GM19324 (cell line): ENCODE measurements around the gene NOPCHAP1.
A peak's percentile ranks its signal among the peaks of the same experiment; 100 is the strongest.
"Not testable (repeated sequence)": the region's sequence is repeated elsewhere in the genome, so short reads cannot be mapped to it uniquely, and the experiment has no call there.

ENCODE experiments used
- ATAC-seq: cut with Tn5 transposase; IDR thresholded peaks from one replicate; pipeline ENCODE4 v1.9.1; 2021; ENCODE audit warnings: mild to moderate bottlenecking, moderate library complexity; ENCODE audit not compliant: unreplicated experiment, low FRiP score

Gene NOPCHAP1, protein sequence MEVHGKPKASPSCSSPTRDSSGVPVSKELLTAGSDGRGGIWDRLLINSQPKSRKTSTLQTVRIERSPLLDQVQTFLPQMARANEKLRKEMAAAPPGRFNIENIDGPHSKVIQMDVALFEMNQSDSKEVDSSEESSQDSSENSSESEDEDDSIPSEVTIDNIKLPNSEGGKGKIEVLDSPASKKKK

DNA sequence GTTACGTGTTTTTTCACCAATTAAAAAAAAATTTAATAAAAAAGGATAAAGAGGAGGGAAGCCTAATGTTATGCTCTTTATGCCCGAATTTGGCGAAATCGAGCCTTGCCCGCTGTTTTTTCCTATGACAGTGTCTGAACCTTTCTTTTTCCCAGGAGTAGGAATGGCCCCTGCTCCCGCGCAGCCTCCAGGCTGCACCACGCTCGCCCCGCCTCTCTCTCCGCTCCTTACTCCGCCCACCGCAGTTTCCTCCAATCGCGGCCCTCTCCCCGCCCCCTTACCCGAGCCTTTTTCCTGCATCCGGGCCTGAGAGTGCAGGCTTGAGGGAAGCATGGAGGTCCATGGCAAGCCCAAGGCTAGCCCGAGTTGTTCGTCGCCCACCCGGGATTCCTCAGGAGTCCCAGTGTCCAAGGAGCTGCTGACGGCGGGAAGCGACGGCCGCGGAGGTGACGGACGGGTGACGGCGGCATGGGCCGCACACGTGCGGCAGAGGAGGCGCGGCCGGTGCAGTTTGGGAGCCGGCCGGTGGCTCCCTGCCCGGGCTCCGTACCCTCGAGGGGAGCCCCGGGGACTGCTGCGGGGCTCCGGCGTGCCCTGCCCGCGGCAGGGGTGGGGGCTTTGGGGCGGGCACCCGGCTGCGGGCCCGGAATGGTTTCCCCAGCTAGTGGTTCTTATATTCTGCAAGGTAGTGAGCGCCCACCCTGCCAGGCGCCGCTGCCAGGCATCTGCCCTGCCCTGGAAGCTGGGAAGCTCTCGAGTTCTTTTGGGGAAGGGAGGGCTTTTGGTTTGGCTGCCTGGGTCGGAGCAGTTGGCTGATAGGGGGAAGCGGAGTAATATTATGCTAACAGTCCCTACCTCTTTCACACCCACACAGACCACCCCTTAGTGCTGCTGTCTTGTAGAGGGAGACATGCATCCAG, at the start of gene NOPCHAP1:
Gene NOPCHAP1 (plus strand): TSS at position 295 of the 920 bp plus-strand sequence. CDS start 37 bp downstream, at position 332.
- peak; percentile 95 for ATAC-seq

DNA sequence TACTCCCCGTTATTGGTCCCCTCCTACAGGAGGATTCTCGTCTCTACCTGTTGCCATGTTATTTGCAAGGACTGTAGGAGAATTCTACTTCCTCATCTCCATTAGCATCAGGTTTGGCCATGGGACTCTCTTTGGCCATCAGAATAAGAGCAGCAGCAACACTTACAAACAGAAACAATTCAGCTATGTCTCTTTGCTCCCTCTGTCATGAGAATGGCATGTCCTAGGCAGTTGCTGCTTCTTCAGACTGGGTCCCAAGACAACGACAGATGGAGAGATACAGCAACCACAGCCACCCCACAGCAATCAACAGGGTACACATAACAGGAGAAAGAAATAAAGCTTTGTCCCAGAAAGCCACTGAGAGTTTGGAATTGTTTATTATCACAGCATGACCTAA, 47.7 kb upstream of the NOPCHAP1 start:
- no peak for ATAC-seq

DNA sequence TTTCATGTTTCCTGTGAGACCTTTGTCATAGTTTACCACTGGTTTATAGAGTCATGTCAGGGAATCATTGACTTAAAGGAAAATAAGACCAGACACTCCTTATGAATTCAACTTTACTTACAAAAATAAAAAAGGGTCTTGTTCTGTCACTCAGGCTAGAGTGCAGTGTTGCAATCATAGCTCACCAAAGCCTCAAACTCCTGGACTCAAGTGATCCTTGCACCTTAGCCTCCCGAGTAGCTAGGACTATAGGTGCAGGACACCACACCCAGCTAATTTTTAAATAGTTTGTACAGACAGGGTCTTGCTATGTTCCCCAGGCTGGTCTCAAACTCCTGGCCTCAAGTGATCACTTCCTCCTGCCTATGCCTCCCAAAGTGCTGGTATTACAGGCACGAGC, 47.0 kb upstream of the NOPCHAP1 start:
- no peak for ATAC-seq

DNA sequence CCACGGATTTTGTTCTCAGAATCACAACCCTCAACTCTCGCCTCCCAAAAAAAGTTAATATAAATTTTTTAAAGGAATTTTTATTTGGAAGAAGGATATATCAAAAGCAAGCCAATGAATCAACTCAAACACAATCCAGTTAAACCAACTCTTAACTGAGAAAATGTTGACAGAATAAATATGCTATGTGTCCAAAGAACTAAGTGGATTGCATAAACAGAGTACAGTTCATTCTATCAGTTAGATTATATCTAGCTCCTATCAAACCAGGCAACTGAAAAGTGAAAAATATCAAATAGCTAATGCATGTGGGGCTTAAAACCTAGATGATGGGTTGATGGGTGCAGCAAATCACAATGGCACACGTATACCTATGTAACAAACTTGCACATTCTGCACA, 44.7 kb upstream of the NOPCHAP1 start:
- ATAC-seq, result no peak

DNA sequence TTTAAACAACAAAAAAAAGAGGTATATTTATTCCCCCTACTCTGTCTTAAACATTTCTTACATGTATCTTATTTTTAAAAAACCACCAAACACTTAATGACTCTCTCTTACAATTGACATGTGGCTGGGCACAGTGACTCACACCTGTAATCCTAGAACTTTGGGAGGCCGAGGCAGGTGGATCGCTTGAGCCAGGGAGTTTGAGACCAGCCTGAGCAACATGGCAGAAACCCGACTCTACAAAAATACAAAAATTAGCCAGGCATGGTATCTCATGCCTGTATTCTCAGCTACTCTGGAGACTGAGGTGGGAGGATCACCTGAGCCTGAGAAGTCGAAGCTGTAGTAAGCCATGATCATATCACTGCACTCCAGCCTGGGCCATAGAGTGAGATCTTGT, 44.0 kb upstream of the NOPCHAP1 start:
- no peak for ATAC-seq

DNA sequence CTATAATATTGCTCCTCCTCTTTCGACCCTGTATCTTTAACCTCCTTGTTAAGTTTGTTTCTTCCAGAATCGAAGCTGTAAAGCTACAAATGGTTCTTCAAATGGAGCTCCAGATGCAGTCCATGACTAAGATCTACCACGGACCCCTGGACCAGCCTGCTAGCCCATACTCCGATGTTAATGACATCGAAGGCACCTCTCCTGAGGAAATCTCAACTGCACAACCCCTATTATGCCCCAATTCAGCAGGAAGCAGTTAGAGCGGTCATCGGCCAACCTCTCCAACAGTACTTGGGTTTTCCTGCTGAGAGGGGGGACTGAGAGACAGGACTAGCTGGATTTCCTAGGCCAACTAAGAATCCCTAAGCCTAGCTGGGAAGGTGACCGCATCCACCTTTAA, 42.7 kb upstream of the NOPCHAP1 start:
- not testable (repeated sequence) for ATAC-seq

DNA sequence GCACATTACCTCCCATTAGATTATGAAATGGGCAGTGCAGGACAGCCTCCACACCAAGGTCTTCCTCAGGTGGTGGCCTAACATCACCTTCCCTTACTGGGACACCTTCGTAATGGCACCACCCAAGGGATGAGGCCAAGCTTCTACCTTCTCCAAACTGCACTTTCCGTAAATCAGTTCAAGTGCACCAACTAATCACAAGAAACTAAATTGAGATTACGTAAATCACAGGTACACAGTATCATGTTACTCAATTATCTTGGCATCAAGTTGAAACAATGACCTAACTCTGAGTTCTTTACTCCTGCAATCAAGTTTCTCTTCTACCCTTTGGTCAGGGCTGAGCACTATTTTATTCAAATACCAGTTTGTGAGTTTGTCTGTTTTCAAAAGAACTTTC, 41.9 kb upstream of the NOPCHAP1 start:
- no peak for ATAC-seq

DNA sequence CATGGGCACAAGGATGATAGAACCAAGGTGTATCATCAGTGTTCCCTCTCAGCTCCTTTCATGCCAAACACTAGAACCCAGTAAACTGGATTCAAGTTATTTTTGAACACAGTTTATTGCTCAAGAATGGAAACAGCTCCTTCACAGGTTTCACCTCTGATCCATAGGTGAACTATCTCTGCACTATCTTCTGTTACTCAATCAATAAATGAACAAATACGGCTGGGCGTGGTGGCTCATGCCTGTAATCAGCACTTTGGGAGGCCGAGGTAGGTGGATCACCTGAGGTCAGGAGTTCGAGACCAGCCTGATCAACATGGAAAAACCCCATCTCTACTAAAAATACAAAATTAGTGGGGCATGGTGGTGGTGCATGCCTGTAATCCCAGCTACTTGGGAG, 37.4 kb upstream of the NOPCHAP1 start:
- ATAC-seq, result not testable (repeated sequence)

DNA sequence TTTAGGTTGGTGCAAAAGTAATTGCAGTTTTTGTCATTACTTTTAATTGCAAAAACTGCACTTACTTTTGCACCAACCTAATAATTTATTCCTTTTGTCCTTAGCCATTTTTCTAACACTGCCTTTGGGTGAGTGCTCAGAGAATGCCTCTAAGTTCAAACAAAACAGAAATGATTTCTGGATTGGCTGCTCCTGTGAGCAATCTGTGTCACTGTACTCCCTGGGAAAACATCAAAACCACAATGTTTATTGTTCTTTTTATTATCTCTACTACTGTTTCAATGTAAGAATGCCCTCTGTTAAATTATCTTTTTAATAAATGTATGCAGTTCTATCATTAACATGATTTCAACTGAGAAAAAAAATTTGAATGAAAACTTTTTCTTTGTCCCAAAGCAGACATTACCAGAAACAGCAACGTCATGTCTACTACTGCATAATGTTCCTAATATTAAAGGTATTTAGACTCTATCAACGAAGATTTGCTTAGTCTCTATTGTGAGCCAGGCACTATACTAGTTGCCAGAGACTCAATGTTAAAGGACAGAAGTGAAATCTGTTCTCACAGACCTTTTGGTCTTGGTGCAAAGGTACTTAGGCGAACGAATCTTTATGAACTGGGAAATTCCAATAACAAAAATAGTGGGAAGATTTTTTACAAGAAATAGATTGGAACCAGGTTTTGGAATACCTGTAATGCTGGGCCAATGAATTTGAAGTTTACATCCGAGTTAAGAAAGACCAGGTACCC, 34.2 kb upstream of the NOPCHAP1 start:
- no peak for ATAC-seq

DNA sequence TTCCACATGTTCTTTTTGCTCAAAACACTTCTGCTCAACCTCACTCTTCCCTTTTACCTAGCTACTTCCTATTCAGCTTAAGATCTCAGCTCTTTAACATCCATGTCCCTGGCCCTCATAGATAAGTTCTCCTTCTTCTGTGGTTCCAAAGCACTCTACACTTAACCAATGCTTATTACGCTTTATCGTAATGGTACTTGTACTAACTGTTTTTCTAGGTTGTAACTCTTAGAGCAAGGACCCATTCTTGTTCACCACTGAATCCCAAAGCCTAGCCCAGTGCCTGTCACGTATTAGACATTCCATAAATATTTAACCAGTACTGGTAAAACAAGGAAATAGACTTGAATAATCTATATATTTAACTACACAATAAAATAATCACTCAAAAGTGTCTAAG, 33.3 kb upstream of the NOPCHAP1 start:
- ATAC-seq, result no peak

DNA sequence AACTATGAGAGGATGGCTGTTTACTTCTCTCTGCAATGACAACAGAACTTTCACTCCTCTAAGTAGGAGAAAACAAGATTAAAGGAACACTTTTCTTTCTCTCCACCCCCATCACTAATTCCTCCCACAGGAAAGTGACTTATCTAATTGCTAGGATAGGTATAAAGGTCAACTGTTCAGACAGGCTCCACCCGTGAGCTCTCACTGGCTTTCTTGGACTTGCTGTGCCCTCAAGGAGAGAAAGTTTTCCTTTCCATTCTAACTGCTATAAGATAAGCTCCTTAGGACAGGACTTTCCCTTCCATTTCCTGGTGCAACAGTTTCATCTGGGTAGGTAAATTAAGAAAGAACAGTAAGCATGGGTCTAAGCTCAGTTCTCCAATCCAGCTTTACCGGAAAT, 32.8 kb upstream of the NOPCHAP1 start:
- no peak for ATAC-seq

DNA sequence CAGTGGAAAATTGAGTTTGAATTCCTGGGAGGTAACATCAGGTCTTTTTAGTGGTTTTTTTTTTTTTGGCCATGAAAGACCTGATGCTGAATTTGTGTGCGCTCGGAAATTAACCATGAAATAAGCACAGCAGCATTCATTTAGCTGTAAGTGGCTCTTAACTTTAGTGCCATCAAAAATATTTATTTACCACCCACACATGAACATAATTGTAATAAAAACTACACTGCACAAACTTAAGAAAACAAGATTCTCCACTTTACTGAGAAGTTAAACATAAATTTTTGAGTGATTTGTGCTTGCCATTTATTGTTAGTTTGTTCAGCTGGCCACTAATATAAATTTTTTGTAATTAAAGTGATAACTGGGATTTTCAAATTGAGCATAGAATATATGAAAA, 30.4 kb upstream of the NOPCHAP1 start:
- ATAC-seq, result no peak

DNA sequence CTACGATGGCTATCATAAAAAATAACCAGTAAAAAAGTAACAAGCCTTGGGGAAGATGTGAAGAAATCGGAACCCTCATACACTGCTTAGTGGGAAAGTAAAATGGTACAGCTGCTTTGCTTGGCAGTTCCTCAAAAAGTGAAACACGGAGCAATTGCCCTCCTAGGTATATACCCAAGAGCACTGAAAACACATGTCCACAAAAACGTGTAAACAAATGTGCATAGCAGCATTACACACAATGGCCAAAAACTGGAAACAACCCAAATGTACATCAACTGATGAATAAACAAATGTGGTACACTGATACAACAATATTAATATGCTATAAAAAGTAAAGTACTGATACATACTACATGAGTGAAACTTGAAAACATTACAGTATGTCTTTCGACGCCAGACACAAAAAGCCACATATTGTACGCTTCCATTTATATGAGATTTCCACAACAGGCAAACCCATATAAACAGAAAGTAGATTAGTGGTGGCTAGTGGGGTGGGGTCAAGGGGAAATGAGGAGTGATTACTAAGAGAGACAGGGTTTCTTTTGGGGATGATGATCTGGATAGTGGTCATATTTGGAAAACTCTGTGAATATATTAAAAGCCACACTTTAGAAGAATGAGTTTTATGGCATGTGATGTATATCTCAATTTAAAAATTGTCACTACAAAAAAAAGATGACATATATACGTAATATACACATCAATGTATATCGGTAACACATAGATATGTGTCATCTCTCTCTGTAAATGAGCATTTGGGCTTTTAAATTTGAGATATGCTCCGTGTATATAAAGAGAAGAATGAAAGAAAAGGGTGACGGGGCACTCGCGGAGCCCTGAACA, 29.0 kb upstream of the NOPCHAP1 start:
- no peak for ATAC-seq

DNA sequence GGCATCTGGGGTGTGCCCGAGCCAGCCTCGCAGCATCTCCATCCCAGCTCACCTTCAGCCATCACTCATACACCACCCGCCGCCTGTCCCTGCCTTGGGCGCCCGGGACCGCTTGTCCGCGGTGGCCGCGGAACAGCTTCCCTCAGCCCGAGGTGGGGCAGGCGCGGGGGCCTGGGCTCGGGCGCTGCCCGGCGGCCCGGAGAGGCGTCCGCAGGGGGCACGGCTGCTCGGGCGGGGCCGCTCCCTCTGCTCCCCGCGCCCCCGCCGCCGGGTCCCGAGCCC, 28.5 kb upstream of the NOPCHAP1 start:
- ATAC-seq, result no peak

DNA sequence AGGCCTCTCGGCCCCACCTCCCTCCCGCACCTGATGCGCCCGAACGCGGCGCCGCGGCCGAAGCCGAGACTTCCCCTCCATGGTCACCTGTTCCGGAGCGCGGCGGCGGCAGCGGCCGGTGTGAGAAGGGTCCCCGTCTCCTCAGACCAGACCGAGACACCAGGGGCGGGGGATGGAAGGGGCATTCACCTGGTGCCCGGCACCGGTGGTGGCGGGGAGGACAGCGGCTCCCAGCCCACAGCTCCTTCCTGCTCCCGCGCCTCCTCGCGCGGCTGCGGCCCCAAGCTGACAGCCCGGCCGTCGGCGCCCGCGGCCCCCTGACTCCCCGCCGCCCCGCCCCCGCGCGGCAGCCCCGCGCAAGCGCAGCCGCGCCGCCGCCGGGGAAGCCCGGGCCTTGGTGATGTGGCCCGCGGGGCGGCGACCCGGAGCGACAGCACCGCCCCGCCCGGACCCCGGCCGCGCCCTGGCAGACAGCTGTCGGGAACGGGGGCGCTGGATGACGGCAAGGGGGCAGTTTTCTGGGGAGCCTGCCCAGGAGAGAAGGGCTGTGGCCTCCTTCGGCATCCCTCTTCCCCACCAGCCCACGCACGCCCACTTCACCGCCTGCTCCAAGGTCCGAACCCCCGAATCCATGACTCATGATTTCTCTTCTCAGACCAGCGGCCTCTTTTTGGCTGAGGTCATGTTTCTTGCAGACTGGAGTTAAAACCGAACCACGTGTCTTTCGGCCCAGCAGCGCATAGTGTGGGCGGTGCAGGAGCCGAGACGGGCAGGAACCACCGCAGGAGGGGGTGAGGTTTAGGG, 27.9 kb upstream of the NOPCHAP1 start, which contains the start of gene SLC41A2:
Gene SLC41A2 (minus strand): TSS at position 290 of the 804 bp plus-strand sequence. CDS start 29,763 bp downstream, outside the sequence.
- peak; percentile 83 for ATAC-seq

DNA sequence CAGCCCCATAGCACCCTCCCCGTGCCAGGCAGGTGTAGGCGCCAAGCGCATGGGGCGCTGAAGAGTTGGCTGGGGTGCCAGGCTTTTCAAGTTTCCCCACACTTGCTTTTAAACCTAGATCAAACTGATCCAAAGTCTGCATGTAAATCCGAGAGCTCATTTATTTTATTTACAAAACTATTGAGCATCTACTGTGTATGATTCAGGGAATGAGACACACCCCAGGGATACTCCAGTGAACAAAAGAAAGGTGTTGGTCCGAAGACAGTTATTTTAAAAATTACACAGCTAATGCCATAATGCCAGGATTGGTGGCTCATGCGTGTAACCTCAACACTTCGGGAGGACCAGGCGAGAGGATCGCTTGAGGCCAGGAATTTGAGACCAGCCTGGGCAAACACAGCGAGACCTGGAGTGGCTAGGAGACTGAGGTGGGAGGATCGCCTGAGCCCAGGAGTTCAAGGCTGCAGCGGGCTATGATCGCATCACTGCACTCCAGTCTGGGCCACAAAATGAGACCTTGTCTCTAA, 27.2 kb upstream of the NOPCHAP1 start:
- no peak for ATAC-seq

DNA sequence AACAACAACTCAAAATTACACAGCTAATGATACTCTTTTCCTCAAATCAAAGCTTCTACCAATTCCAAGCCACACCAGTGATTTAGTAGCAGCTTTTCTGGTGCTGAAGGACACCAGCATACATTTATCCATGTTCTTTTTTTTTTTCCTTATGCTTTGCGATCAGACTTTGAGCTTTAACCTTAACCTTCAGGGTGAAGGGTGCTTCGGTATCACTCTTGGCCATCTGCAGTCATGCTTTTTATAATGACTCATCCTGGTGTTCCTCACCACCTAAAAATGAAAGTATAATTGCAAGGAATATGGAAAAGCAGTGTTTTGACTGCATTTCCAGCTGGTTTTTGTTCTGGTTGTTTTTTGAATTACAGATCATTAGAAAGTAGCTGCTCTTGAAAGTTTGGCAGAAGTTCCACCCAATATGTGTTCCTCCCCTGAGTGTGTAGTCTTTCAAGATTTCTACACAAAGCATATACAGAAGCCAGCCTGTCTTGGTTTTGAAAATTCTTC, 26.7 kb upstream of the NOPCHAP1 start:
- ATAC-seq, result no peak

DNA sequence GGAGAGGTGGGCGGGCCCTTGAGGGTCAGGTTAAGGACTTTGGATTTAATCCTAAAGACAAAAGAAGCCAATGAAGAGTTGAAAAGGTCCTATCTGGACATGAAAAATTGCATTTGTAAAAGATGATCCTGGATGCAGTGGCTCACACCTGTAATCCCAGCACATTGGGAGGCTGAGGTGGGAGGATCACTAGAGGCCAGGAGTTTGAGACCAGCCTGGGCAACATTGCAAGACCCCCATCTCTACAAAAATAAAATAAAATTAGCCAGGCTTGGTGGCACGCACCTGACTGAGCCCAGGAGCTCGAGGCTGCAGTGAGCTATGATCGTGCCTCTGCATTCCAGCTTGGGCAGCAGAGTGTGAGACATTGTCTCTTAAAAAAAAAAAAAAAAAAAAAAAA, 25.7 kb upstream of the NOPCHAP1 start:
- ATAC-seq, result no peak

DNA sequence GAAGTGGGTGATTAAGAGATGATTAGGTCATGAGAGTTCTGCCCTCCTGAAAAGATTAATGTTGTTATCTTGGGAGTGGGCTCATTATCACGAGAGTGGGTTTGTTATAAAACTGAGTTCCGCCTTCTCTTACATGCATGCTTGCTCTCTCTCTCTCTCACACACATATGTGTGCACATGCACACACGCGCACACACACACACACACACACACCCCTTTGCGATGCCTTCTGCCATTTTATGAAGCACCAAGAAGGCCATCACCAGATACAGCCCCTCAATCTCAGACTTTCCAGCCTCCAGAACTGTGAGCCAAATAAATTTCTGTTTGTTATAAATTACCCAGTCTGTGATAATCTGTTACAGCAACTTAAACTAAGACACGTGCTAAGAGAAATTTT, 22.4 kb upstream of the NOPCHAP1 start:
- no peak for ATAC-seq
